Panc1 (cell line): ENCODE results near the gene ZNF654. TPM values are rescaled to one million over a fixed set of nuclear protein-coding genes. Genes with fewer than 3 reads are reported as not detected.

Experiments
- ATAC-seq: fragments of 200-7000 bp; cut with Tn5 transposase; 2 replicates; pipeline ENCODE4 v1.9.1; 2020; ENCODE audit warnings: mild to moderate bottlenecking, moderate library complexity
- BruUV-seq: library from RNA; stranded (reverse); fragments of 400-500 nt; replicated peaks from 2 replicates; lab custom pipeline; 2021; lab: Mats Ljungman, UMichigan
- CTCF ChIA-PET: fragments of 300-600 bp; sonication (Branson Sonifier 250); formaldehyde crosslinking; loops from one replicate; lab custom pipeline; 2022; ENCODE audit warnings: antibody characterized with exemption; lab: Charles Lee
- POLR2A ChIA-PET: fragments of 300-600 bp; sonication (Branson Sonifier 250); formaldehyde crosslinking; loops from one replicate; lab custom pipeline; 2022; ENCODE audit warnings: antibody characterized with exemption; lab: Charles Lee
- DNase-seq: peaks from one replicate; pipeline ENCODE4 v3.0.0-alpha.2; 2010; ENCODE audit warnings: low read depth, low spot score
- H3K27ac ChIP-seq: 2 replicates; pipeline ENCODE4 v1.5.1; 2011; ENCODE audit warnings: mild to moderate bottlenecking, low read length, inconsistent platforms
- H3K27me3 ChIP-seq: fragments of 200-500 bp; sonication (Bioruptor generic); 2 replicates; pipeline ENCODE4 v1.6.0; 2014; ENCODE audit warnings: low read length, inconsistent platforms; ENCODE audit not compliant: control insufficient read depth, insufficient read depth
- H3K36me3 ChIP-seq: fragments of 200-500 bp; sonication (Bioruptor generic); 2 replicates; pipeline ENCODE4 v1.5.1; 2014; ENCODE audit warnings: inconsistent platforms, mild to moderate bottlenecking, low read length, moderate library complexity; ENCODE audit not compliant: control insufficient read depth, insufficient read depth
- H3K4me1 ChIP-seq: 2 replicates; pipeline ENCODE4 v1.5.1; 2011; ENCODE audit warnings: inconsistent platforms, mild to moderate bottlenecking, low read length, moderate library complexity; ENCODE audit not compliant: control insufficient read depth, insufficient read depth
- H3K4me3 ChIP-seq, 2 experiments: 2 replicates each; pipeline ENCODE4 v1.5.1; 2011 to 2012; ENCODE audit warnings: low read depth in 2 of 2, low read length in 2 of 2, mild to moderate bottlenecking in 2 of 2, inconsistent platforms in 1 of 2, moderate library complexity in 1 of 2
- H3K9me3 ChIP-seq: fragments of 200-500 bp; sonication (Bioruptor generic); 2 replicates; pipeline ENCODE4 v1.5.1; 2014; ENCODE audit warnings: low read depth, mild to moderate bottlenecking, inconsistent platforms, low read length, moderate library complexity; ENCODE audit not compliant: control insufficient read depth, insufficient read depth
- POLR2AphosphoS5 ChIP-seq: IDR thresholded peaks from 2 replicates; pipeline ENCODE4 v1.6.1; 2012; ENCODE audit warnings: mild to moderate bottlenecking, low read depth, low read length, moderate library complexity
- REST ChIP-seq, 2 experiments: IDR thresholded peaks; 2 replicates each; pipeline ENCODE4 v1.6.1; 2011 to 2012; ENCODE audit warnings: low read depth in 2 of 2, control low read depth in 1 of 2, low read length in 1 of 2, mild to moderate bottlenecking in 1 of 2, moderate library complexity in 1 of 2; ENCODE audit not compliant: insufficient read depth in 1 of 2
- SIN3A ChIP-seq: IDR thresholded peaks from 2 replicates; pipeline ENCODE4 v1.6.1; 2012; ENCODE audit warnings: low read depth, mild to moderate bottlenecking, low read length, moderate library complexity, borderline replicate concordance; ENCODE audit not compliant: insufficient read depth
- TCF7L2 ChIP-seq: IDR thresholded peaks from 2 replicates; pipeline ENCODE4 v1.6.1; 2011; ENCODE audit warnings: mild to moderate bottlenecking, low read depth, low read length, inconsistent platforms
- in situ Hi-C: cut with HindIII; loops from 2 replicates; pipeline ENCODE4 v1.10.0; 2016; ENCODE audit warnings: low sequenced_read_pairs, low pct_unique_long_range_greater_than_20kb
- intact Hi-C: fragments of 100-400 bp; cut with micrococcal nuclease; formaldehyde crosslinking; loops from one replicate; pipeline ENCODE4 v1.10.0; 2022; ENCODE audit not compliant: unreplicated experiment
- total RNA-seq: library from RNA; stranded (reverse); gene quantifications from one replicate; pipeline ENCODE4 v1.2.1, GENCODE V29; 2021; ENCODE audit not compliant: unreplicated experiment
- TF ChIP-seq, protein P1 (sequence below): fragments of 450-650 bp; IDR thresholded peaks from 2 replicates; pipeline ENCODE4 v1.5.1; 2017; ENCODE audit warnings: mild to moderate bottlenecking

Gene ZNF654
- total RNA-seq, 1 experiment from 2014 or later = 10.0 TPM

DNA sequence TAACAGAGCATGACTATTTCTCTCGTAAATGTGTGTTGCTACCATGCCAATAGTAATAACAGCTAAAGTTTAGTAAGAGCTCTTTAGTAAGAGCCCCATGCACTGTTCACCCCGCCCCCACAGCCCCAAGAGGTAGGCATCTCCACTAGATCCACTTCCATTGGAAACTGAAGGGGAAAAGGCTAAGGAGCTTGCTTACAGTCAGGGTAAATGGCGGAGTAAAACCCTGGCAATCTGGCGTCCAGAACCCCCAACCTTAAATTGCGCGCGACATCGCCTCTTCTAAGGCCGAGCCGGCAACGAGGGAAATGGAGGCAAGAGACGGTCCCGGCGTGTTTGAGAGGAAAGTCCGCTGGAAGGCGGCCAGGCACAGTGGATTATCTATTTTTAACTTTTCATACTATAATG, 90.0 kb downstream of the ZNF654 start:
- H3K9me3 ChIP-seq = no peaks in the 10 kb centered on the region
- no peaks in the 10 kb centered on the region for H3K27me3 ChIP-seq
- ATAC-seq (peak; percentile 53), DNase-seq (peak; percentile 5)
- POLR2A ChIA-PET = interaction anchor here (0.7 kb wide), 1 partner anchor 898 kb away, joined by 3 read pairs; no protein-coding TSS in a partner anchor
- peak overlapping the region; percentile 91 for H3K27ac ChIP-seq
- intact Hi-C loops = no loop called here
- H3K4me1 ChIP-seq = peaks cover 4% of the 10 kb centered on the region
- CTCF ChIA-PET = no interaction called here
- in situ Hi-C loops = no loop called here
- no peak for TF ChIP-seq REST (IDR thresholded peaks at IDR 0.05; ENCODE audit: insufficient read depth in 1 of 2, low read depth in 2 of 2, low read length in 1 of 2)
- H3K4me3 ChIP-seq = peak overlapping the region; percentile 78 to 96
- no peaks in the 10 kb centered on the region; the same call in 1 of the 2 replicates for H3K36me3 ChIP-seq
- TSS peak; percentile 79 for BruUV-seq

DNA sequence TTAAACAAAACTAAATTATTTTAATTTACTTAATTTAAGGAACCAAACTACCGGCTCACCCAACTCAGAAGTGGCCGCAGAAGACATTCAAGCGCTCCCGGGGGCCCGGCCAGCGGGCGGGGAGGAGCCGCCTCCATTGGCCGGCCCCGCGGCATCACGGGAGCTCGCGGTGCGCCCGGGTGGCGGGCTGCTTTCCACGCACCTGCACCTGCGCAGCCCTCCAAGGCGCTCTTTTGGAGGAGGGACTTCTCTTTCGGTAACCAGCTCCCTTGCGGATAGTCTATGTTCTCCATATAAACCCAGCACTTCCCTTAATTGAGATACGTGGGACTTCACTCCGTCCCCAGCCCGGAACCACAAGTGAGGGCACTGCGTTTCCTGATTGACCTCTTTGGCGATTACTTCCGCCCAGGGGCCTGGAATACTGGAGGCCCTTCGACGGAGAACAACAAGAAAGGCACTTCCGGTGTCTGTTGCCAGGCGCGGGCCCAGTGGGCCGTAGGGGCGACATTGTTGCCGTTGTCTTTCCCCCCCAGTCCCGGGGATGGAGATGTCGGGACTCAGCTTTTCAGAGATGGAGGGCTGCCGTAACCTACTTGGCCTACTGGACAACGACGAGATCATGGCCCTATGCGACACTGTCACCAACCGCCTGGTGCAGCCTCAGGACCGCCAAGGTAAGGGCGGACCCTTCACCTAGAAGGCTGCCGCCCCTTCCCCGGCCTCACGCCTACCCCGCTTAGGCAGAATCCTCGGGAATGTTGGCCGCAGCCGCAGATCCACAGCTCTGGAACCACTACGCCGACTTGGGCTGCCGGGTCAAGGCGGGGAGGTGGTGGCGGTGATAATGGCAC, 90.7 kb downstream of the ZNF654 start, which contains the start of gene C3orf38:
C3orf38 (plus strand) TSS at position 451 of the 854 bp plus-strand sequence; CDS start at position 545, 94 bp downstream.
- ChIA-PET POLR2A (no interaction called here), CTCF (no interaction called here)
- Histone ChIP-seq H3K27ac (peak within 1 kb of the TSS; percentile 91), H3K36me3 (no peaks in the 10 kb centered on the region; the same call in 1 of the 2 replicates), H3K9me3 (no peaks in the 10 kb centered on the region), H3K4me1 (peaks cover 4% of the 10 kb centered on the region), H3K4me3 (peak within 1 kb of the TSS; percentile 78 to 96), H3K27me3 (no peaks in the 10 kb centered on the region)
- BruUV-seq = no TSS peak
- TF ChIP-seq TCF7L2 (0 out of 2 replicates have a peak, but pooled peaks have one; percentile 39), SIN3A (peak; percentile 85; the same call in 1 of the 2 replicates), POLR2AphosphoS5 (peak; percentile 75; the same call in 1 of the 2 replicates), REST (IDR thresholded peaks at IDR 0.05; ENCODE audit: insufficient read depth in 1 of 2, low read depth in 2 of 2, low read length in 1 of 2) (no peak)
- TF ChIP-seq, protein P1, sequence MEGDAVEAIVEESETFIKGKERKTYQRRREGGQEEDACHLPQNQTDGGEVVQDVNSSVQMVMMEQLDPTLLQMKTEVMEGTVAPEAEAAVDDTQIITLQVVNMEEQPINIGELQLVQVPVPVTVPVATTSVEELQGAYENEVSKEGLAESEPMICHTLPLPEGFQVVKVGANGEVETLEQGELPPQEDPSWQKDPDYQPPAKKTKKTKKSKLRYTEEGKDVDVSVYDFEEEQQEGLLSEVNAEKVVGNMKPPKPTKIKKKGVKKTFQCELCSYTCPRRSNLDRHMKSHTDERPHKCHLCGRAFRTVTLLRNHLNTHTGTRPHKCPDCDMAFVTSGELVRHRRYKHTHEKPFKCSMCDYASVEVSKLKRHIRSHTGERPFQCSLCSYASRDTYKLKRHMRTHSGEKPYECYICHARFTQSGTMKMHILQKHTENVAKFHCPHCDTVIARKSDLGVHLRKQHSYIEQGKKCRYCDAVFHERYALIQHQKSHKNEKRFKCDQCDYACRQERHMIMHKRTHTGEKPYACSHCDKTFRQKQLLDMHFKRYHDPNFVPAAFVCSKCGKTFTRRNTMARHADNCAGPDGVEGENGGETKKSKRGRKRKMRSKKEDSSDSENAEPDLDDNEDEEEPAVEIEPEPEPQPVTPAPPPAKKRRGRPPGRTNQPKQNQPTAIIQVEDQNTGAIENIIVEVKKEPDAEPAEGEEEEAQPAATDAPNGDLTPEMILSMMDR = no peak
- peak; percentile 97 for ATAC-seq
- intact Hi-C loops = no loop called here
- DNase-seq = peak; percentile 67
- in situ Hi-C loops = no loop called here
